Gastrocnemius medialis (tissue), 4 donors: Measurements from ENCODE around the gene PTPRF. TPM values are rescaled to one million over a fixed set of nuclear protein-coding genes. Genes with fewer than 3 reads are reported as not detected.

Source experiments
- ATAC-seq, 2 donors: fragments of 150-250 bp; one replicate each; pipeline ENCODE4 v1.9.1; 2016
- DNase-seq, 2 donors: peaks; one replicate each; pipeline ENCODE4 v3.0.0-alpha.2; 2019
- H3K27ac ChIP-seq, 4 donors: fragments of 200-600 bp; sonication (generic); 1 replicate in 1 of 4; 2 replicates in 3 of 4; pipeline ENCODE4 v1.5.1; 2016 to 2018; ENCODE audit warnings: mild to moderate bottlenecking in 2 of 4, moderate library complexity in 1 of 4
- H3K27me3 ChIP-seq, 3 donors: fragments of 200-600 bp; sonication (generic) in 2 of 3; 1 replicate in 1 of 3; 2 replicates in 2 of 3; pipeline versions ENCODE4 v1.5.1 to v1.6.0; 2016 to 2019; ENCODE audit warnings: mild to moderate bottlenecking in 1 of 3, moderate library complexity in 1 of 3
- H3K36me3 ChIP-seq, 2 donors: fragments of 200-600 bp; sonication (generic) in 1 of 2; one replicate each; pipeline ENCODE4 v1.5.1; 2017 to 2018
- H3K4me1 ChIP-seq, 2 donors: fragments of 200-600 bp; sonication (generic) in 1 of 2; one replicate each; pipeline ENCODE4 v1.5.1; 2016 to 2017; ENCODE audit warnings: mild to moderate bottlenecking in 2 of 2
- H3K4me3 ChIP-seq, 4 donors: fragments of 200-600 bp; sonication (generic) in 3 of 4; 1 replicate in 1 of 4; 2 replicates in 3 of 4; pipeline ENCODE4 v1.5.1; 2016 to 2019; ENCODE audit warnings: mild to moderate bottlenecking in 2 of 4
- H3K9me3 ChIP-seq, 3 donors: fragments of 200-600 bp; sonication (generic) in 2 of 3; 1 replicate in 1 of 3; 2 replicates in 2 of 3; pipeline ENCODE4 v1.5.1; 2016 to 2019
- CTCF ChIP-seq, 5 experiments: fragments of 450-650 bp in 3 of 5; fragments of 200-600 bp in 2 of 5; sonication (generic) in 2 of 5; IDR thresholded peaks in 4 of 5; conservative IDR thresholded peaks in 1 of 5; 1 replicate in 4 of 5; 2 replicates in 1 of 5; pipeline ENCODE4 v1.5.1; 2016 to 2019; ENCODE audit warnings: antibody characterized with exemption in 5 of 5, mild to moderate bottlenecking in 3 of 5, moderate library complexity in 3 of 5
- POLR2A ChIP-seq, 2 donors: fragments of 450-650 bp; IDR thresholded peaks; one replicate each; pipeline ENCODE4 v1.6.1; 2017; ENCODE audit warnings: antibody characterized with exemption in 2 of 2, mild to moderate bottlenecking in 2 of 2, moderate library complexity in 2 of 2
- in situ Hi-C, 4 donors: fragments of 200-750 bp; cut with MboI; loops; one replicate each; pipeline versions ENCODE4 v1.15.0 to v1.8.0; 2017; ENCODE audit warnings: low sequenced_read_pairs in 4 of 4
- intact Hi-C: fragments of 100-400 bp; cut with DNase I; formaldehyde crosslinking; loops from one replicate; pipeline ENCODE4 v1.15.1; 2023; ENCODE audit warnings: low total_unique reads
- total RNA-seq, 4 donors: library from RNA; depleted of rRNA; stranded (reverse); fragments of >200 nt; gene quantifications; one replicate each; pipeline versions ENCODE4 v1.1.0 to v1.2.3, GENCODE V29; 2016

PTPRF gene
- total RNA-seq, 4 donors from 2014 or later: 1.8 to 2.6 (median 2.5) TPM

GRCh38 chr1:43536864-43537358 is 6.2 kb downstream of the PTPRF start:
- Histone ChIP-seq H3K4me1 (peaks cover 0 to under 1% of the 10 kb centered on the region in 2 donors), H3K9me3 (no peaks in the 10 kb centered on the region), H3K4me3 (no peak overlapping the region), H3K27me3 (no peaks in the 10 kb centered on the region), H3K27ac (peak overlapping the region in 1 of 4 donors; percentile 15), H3K36me3 (no peaks in the 10 kb centered on the region)
- ATAC-seq (no peak), DNase-seq (no peak)
- TF ChIP-seq CTCF (IDR thresholded peaks at IDR 0.05 in 4 of 5, conservative IDR thresholded peaks at IDR 0.05 in 1 of 5) (no peak), POLR2A (IDR thresholded peaks at IDR 0.05) (no peak)
- intact Hi-C loops (no loop called here), in situ Hi-C loops (loop anchor here (25.0 kb wide), 3 partner anchors 400 to 525 kb away; partner anchors contain the start of genes ARTN (in 2 of the 4), IPO13 (in 2 of the 4) and SLC6A9 (in 2 of the 4))

GRCh38 chr1:43537423-43538142 is 6.9 kb downstream of the PTPRF start:
- no peak for TF ChIP-seq POLR2A (IDR thresholded peaks at IDR 0.05)
- TF ChIP-seq CTCF (IDR thresholded peaks at IDR 0.05 in 4 of 5, conservative IDR thresholded peaks at IDR 0.05 in 1 of 5): no peak
- peak; percentile 44 to 63 for ATAC-seq
- H3K36me3 ChIP-seq: no peaks in the 10 kb centered on the region
- H3K27ac ChIP-seq: peak overlapping the region in 1 of 4 donors; percentile 15
- H3K9me3 ChIP-seq: no peaks in the 10 kb centered on the region
- intact Hi-C loops (no loop called here), in situ Hi-C loops (loop anchor here (25.0 kb wide), 3 partner anchors 400 to 525 kb away; partner anchors contain the start of genes ARTN (in 2 of the 4), IPO13 (in 2 of the 4) and SLC6A9 (in 2 of the 4))
- no peaks in the 10 kb centered on the region for H3K27me3 ChIP-seq
- H3K4me1 ChIP-seq: no peaks in the 10 kb centered on the region
- DNase-seq: peak; percentile 46 to 52
- no peak overlapping the region for H3K4me3 ChIP-seq

- no peaks in the 10 kb centered on the region for H3K36me3 ChIP-seq
- in situ Hi-C loops: loop anchor here (25.0 kb wide), 3 partner anchors 399 to 524 kb away; partner anchors contain the start of genes ARTN (in 2 of the 4), IPO13 (in 2 of the 4) and SLC6A9 (in 2 of the 4)
- TF ChIP-seq POLR2A (IDR thresholded peaks at IDR 0.05): no peak
- no peak for TF ChIP-seq CTCF (IDR thresholded peaks at IDR 0.05 in 4 of 5, conservative IDR thresholded peaks at IDR 0.05 in 1 of 5)
- no peak for DNase-seq
- no peaks in the 10 kb centered on the region for H3K4me1 ChIP-seq
- no peak overlapping the region for H3K4me3 ChIP-seq
- H3K9me3 ChIP-seq: no peaks in the 10 kb centered on the region
- H3K27me3 ChIP-seq: no peaks in the 10 kb centered on the region
- H3K27ac ChIP-seq: no peak overlapping the region
- intact Hi-C loops: no loop called here
- no peak for ATAC-seq
Observed at GRCh38 chr1:43538143-43538487, 7.4 kb downstream of the PTPRF start.

- intact Hi-C loops (no loop called here), in situ Hi-C loops (loop anchor here (25.0 kb wide), 3 partner anchors 398 to 523 kb away; partner anchors contain the start of genes ARTN (in 2 of the 4), IPO13 (in 2 of the 4) and SLC6A9 (in 2 of the 4))
- Histone ChIP-seq H3K4me3 (no peak overlapping the region), H3K4me1 (no peaks in the 10 kb centered on the region), H3K36me3 (no peaks in the 10 kb centered on the region), H3K27me3 (no peaks in the 10 kb centered on the region), H3K9me3 (no peaks in the 10 kb centered on the region), H3K27ac (no peak overlapping the region)
- no peak for DNase-seq
- TF ChIP-seq CTCF (IDR thresholded peaks at IDR 0.05 in 4 of 5, conservative IDR thresholded peaks at IDR 0.05 in 1 of 5): no peak
- TF ChIP-seq POLR2A (IDR thresholded peaks at IDR 0.05): no peak
- no peak for ATAC-seq
Observed at GRCh38 chr1:43538969-43539368, 8.3 kb downstream of the PTPRF start.
